IPS-NIHi7 (cell line): ENCODE measurements around the gene APCDD1.
"Not testable (repeated sequence)": the region's sequence is repeated elsewhere in the genome, so short reads cannot be mapped to it uniquely, and the experiment has no call there.

Source experiments
- DNase-seq: peaks from one replicate; pipeline ENCODE4 v3.0.0; 2012; ENCODE audit warnings: mixed read lengths; ENCODE audit errors: extremely low spot score

Gene APCDD1

DNA sequence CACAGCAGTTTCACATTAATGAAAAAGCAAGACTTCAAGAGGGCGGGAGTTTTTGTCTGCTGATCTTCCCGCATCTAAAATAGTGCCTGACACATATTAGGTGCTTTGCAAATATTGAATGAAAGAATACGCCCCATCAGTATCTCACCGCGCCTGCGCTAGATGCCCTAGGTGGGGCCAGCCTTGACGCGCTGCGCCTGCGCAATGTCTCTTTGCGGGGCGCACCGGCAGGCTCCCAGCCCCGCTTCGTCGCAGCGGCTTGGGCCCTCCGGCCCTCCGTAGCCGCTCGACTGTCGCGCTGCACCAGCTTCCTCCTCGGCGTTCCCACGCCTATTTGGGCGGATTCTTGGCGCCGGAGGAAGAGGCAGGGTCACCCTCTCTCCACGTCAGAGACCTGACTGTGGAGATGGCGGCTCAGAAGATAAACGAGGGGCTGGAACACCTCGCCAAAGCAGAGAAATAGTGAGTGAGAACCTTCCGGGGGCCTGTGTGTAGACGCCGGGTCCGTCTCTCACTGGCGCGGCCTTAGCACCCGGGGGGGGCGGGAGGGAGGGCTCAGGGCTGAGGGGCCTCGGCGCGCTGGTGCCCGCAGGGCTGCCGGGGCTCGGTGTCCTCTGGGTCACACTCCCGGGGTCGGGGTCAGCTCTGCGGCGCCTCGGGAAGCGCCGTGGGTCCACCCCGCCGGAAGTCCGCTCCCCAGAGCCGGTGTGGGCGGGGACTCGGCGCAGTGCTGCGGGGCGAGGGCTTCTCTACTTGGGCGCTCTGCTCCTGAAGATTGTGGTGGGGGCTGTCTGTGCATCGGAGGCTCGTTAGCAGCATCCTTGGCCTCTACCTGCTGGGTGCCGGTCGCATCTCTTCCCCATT, 71.5 kb downstream of the APCDD1 start, which contains the start of gene NAPG:
TSS of gene NAPG (plus strand) at position 331 of the 864 bp plus-strand sequence. CDS start at position 407, 76 bp downstream.
- DNase-seq, result peak; percentile 99

DNA sequence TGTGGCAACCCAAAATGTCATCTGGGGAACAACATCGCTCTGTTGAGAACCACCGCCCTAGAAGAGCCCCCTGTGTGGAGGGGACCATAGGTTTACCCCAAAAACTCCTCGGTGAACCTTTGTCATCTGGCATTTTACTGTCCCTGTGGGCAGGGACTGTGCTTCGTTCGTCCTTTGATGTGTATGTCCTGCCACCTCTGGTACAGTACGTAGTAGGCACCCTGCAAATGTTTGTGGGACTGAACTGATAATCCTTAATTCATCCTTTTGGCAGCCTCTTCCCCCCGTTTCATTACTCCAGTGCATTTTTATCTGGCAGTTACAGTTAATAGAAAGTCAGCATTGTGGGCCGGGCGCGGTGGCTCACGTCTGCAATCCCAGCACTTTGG, 72.1 kb downstream of the APCDD1 start:
- no peak for DNase-seq

DNA sequence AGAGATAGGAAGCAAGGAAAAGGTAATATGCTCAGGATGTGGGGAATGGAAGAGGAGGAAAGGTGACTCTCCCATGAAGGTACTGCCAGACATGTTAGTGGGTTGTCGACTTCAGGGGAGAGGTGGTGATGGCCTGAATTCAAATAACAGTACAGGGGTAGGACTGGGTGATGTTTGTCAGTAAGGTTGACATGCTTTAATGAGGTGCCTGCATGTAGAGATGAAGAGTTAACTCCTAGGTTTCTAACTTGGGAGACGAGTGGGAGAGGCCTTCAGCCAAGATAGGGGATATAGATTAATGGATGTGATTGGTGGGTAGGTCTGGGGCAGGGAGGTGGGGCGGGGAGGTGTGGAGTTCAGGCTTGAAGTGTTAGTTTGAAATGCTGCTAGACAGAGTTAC, 74.0 kb downstream of the APCDD1 start:
- no peak for DNase-seq

DNA sequence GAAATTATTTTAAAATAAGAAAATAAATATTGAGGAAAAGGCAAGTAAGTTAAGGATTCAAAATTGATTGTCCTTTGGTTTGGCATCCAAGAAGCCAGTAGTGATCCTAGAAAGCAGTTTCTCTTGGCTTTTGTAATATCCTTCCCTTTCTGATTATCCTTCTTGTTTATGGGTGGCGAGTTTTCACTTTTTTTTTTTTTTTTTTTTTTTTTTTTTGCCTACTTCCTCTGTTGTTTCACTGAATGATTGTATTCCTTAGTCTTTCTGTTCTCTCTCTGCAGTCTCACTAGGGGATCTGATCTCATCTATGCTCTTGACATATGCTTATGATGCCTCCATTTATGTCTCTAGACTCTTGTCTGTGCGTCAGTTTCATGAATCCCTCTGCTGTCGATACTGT, 75.6 kb downstream of the APCDD1 start:
- DNase-seq, result no peak

DNA sequence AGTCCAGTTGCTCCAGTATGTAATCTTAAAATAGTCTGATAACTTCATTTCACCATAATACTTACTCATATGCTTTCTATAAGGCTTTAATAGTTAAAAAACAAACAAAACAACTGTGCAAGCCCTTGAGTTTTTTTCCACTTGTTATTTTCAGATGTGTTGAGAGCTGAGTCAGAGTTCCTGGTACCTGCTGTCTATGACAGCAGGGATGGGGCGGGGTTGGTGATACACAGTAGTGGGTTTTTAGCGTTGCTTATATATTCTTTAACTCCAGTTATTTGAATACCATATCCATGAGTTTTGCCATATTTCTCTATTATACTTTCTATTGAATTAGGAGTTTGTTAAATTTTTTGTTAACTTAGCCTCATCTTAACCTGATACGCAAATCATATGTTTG, 76.4 kb downstream of the APCDD1 start:
- no peak for DNase-seq

DNA sequence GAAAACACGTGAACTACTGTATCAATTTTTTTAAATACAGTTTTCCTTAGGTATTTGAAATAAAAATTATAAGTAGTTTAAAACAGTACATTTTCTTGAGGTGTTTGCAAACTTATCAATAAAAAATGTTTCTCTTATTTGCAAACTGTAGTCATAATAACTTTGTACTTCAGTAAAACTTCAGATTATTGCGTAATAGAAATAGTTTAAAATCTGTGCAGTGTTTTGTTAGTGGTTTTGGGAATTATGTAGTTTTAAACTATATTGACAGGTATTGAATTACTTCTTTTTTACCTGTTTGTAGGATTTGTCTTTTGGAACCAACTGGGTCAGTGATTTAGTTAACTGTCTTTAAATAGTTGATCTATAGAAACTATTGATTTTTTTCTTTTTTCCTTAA, 78.7 kb downstream of the APCDD1 start:
- DNase-seq, result no peak

DNA sequence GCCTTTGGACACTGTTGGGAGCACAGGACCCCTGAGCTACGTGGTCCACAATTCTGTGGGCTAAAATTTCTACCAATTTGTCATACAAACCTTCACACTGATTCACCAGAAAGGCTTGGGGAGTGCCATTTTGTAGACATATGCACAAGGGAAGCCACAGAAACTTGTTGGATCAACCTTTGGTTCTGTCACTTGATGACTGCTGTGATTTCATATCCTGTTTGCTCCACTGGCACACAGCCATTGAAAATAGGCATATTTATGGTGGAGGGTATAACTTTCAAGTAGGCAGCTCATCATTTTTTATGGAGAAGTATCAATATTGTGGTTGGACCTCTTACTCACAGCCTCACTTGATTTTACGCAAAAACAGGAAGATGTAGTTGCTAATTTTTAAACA, 81.8 kb downstream of the APCDD1 start:
- DNase-seq, result no peak

DNA sequence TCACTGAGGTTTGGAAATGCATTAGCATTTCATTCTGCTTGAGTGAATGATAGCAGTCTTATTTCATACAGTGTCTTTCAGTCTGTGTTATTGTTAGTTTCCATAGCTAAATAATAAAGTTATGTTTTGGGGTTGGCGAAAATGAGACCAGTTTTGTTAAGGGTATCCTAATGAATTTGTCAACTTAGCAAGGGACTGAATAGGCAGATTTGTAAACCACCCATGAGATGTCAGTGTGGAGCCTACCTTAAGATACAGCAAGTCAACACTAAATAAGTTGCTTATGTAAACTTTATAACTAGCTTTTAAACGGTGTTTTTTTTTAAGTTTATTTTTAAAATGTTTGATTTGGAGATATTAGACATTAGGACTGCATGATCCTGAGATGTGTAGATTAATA, 83.3 kb downstream of the APCDD1 start:
- no peak for DNase-seq

DNA sequence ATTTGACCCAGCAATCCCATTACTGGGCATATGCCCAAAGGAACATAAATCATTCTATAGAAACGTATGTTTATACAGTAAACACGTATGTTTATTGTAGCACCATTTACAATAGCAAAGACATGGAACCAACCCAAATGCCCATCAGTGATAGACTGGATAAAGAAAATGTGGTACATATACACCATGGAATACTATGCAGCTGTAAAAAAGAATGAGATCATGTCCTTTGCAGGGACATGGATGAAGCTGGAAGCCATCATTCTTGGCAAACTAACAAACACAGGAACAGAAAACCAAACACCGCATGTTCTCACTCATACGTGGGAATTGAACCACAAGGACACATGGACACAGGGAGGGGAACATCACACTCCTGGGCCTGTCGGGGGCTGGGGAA, 84.7 kb downstream of the APCDD1 start:
- not testable (repeated sequence) for DNase-seq
